Smooth muscle cell (in vitro differentiated cells): Measurements from ENCODE around the gene MYL6. TPM values are rescaled to one million over a fixed set of nuclear protein-coding genes. Genes with fewer than 3 reads are reported as not detected.
A peak's percentile ranks its signal among the peaks of the same experiment; 100 is the strongest.

Experiments used
- DNase-seq: peaks from one replicate; lab custom pipeline; 2025; ENCODE audit not compliant: unreplicated experiment; lab: John Stamatoyannopoulos, UW
- H2AFZ ChIP-seq: fragments of 200-600 bp; sonication (generic); 2 replicates; pipeline ENCODE4 v1.6.0; 2016; ENCODE audit warnings: antibody characterized with exemption, low read depth, mild to moderate bottlenecking
- H3F3A ChIP-seq: fragments of 200-600 bp; sonication (generic); 2 replicates; pipeline ENCODE4 v1.6.0; 2017; ENCODE audit warnings: antibody characterized with exemption, low read depth
- H3K27ac ChIP-seq: fragments of 200-600 bp; sonication (generic); 2 replicates; pipeline ENCODE4 v1.5.1; 2016; ENCODE audit warnings: low read depth, mild to moderate bottlenecking
- H3K27me3 ChIP-seq: fragments of 200-600 bp; sonication (generic); 2 replicates; pipeline ENCODE4 v1.6.1; 2016; ENCODE audit warnings: low read depth, mild to moderate bottlenecking
- H3K36me3 ChIP-seq: fragments of 200-600 bp; sonication (generic); 2 replicates; pipeline ENCODE4 v1.5.1; 2016; ENCODE audit warnings: low read depth
- H3K4me1 ChIP-seq: fragments of 200-600 bp; sonication (generic); 2 replicates; pipeline ENCODE4 v1.5.1; 2016; ENCODE audit warnings: low read depth
- H3K4me2 ChIP-seq: fragments of 200-600 bp; sonication (generic); 2 replicates; pipeline ENCODE4 v1.6.0; 2016; ENCODE audit warnings: mild to moderate bottlenecking
- H3K4me3 ChIP-seq: fragments of 200-600 bp; sonication (generic); 2 replicates; pipeline ENCODE4 v1.5.1; 2016; ENCODE audit warnings: mild to moderate bottlenecking
- H3K79me2 ChIP-seq: fragments of 200-600 bp; sonication (generic); 2 replicates; pipeline ENCODE4 v1.6.0; 2016; ENCODE audit warnings: low read depth, mild to moderate bottlenecking
- H3K9ac ChIP-seq: fragments of 200-600 bp; sonication (generic); 2 replicates; pipeline ENCODE4 v1.6.0; 2016; ENCODE audit warnings: low read depth
- H3K9me3 ChIP-seq: fragments of 200-600 bp; sonication (generic); replicated peaks from 2 replicates; pipeline ENCODE4 v1.5.1; 2016; ENCODE audit warnings: low read depth
- H4K20me1 ChIP-seq: fragments of 200-600 bp; sonication (generic); 2 replicates; pipeline ENCODE4 v1.6.0; 2016; ENCODE audit warnings: low read depth
- WGBS: methylation state at CpG from one replicate; pipeline ENCODE4 v1.1.7; 2016; ENCODE audit warnings: low lambda C conversion rate; 5-methylcytosine and 5-hydroxymethylcytosine counted together
- polyA plus RNA-seq: library from polyadenylated mRNA; unstranded; fragments of >200 nt; fragmentation: Nextera tagmentation; extraction: Ambion mirVana; gene quantifications from 2 replicates; pipeline ENCODE4 v1.2.1, GENCODE V29; 2016
- total RNA-seq: library from RNA; depleted of rRNA; stranded (reverse); fragments of >200 nt; gene quantifications from 2 replicates; pipeline ENCODE4 v1.2.3, GENCODE V29; 2014
- TF ChIP-seq, protein P1 (sequence below): fragments of 200-600 bp; sonication (generic); IDR thresholded peaks from 2 replicates; pipeline ENCODE4 v1.5.1; 2017; ENCODE audit warnings: borderline replicate concordance, mild to moderate bottlenecking, antibody characterized with exemption; ENCODE audit not compliant: insufficient read depth, poor library complexity, severe bottlenecking

MYL6 gene
- total and polyA plus RNA-seq, 2 experiments from 2014 or later, result 2,776 to 4,165 TPM

DNA sequence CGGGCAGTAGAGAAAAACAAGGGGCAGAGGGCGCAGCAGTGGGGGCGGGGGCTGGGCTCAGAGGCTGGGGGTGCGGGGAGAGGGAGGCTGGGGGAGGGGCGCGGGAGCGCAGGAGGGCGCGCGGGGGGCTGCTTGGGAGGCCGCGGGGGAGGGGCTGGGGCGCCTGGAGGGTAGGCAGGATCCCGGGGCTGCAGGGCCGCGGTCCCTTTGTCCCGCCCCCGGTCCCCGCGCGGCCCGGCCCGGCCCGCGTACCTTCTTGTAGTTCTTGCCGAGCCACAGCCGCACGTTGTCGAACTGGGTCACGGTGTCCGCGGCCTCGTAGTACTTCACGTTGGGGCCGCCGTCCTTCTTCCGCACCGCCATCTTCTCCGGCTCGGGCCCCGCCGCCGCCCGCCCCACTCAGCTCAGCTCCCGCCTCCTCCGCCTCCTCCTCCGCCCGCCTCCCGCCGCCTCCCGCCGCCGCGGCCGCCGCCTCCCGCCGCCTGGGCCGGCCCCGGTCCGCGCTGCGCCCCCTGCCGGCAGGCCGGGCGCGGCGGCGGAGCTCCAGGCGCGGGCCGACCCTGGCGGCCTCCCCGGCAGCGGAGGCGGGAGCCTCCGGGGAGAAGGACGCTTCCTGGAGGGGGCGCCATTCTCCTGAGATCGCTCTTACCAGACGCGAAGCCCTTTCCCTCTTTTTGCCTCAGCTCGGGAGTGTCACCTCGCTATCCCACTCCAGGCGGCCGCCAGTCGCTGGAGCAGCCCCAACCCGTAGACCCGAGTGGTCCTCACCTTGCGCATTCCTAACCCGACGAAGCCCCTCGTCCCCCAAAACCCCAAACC, 31.1 kb downstream of the MYL6 start, which contains the start of gene SMARCC2:
Gene SMARCC2, minus strand, starts transcription at position 385 of the 819 bp plus-strand sequence. Its CDS starts 22 bp downstream, at position 363.
- H3K27me3 ChIP-seq, result no peaks in the 10 kb centered on the region
- peak within 1 kb of the TSS; percentile 82 for H3K9ac ChIP-seq
- peak within 1 kb of the TSS; percentile 92 for H3K4me3 ChIP-seq
- WGBS, result 0% methylated on average over 26 of the region's 93 CpGs
- H3K4me1 ChIP-seq, result peaks cover 7% of the 10 kb centered on the region
- no peaks in the 10 kb centered on the region for H3K9me3 ChIP-seq
- peak within 1 kb of the TSS; percentile 96 for H2AFZ ChIP-seq
- DNase-seq, result peak; percentile 72
- TF ChIP-seq, protein P1, sequence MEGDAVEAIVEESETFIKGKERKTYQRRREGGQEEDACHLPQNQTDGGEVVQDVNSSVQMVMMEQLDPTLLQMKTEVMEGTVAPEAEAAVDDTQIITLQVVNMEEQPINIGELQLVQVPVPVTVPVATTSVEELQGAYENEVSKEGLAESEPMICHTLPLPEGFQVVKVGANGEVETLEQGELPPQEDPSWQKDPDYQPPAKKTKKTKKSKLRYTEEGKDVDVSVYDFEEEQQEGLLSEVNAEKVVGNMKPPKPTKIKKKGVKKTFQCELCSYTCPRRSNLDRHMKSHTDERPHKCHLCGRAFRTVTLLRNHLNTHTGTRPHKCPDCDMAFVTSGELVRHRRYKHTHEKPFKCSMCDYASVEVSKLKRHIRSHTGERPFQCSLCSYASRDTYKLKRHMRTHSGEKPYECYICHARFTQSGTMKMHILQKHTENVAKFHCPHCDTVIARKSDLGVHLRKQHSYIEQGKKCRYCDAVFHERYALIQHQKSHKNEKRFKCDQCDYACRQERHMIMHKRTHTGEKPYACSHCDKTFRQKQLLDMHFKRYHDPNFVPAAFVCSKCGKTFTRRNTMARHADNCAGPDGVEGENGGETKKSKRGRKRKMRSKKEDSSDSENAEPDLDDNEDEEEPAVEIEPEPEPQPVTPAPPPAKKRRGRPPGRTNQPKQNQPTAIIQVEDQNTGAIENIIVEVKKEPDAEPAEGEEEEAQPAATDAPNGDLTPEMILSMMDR, result peak; percentile 78
- H3K27ac ChIP-seq, result peak within 1 kb of the TSS; percentile 75
- H3F3A ChIP-seq, result peaks cover 3% of the 10 kb centered on the region
- H3K79me2 ChIP-seq, result peaks cover 31% of the 10 kb centered on the region
- H3K4me2 ChIP-seq, result peak within 1 kb of the TSS; percentile 97
- peaks cover 6% of the 10 kb centered on the region for H3K36me3 ChIP-seq
- peaks cover 20% of the 10 kb centered on the region for H4K20me1 ChIP-seq

DNA sequence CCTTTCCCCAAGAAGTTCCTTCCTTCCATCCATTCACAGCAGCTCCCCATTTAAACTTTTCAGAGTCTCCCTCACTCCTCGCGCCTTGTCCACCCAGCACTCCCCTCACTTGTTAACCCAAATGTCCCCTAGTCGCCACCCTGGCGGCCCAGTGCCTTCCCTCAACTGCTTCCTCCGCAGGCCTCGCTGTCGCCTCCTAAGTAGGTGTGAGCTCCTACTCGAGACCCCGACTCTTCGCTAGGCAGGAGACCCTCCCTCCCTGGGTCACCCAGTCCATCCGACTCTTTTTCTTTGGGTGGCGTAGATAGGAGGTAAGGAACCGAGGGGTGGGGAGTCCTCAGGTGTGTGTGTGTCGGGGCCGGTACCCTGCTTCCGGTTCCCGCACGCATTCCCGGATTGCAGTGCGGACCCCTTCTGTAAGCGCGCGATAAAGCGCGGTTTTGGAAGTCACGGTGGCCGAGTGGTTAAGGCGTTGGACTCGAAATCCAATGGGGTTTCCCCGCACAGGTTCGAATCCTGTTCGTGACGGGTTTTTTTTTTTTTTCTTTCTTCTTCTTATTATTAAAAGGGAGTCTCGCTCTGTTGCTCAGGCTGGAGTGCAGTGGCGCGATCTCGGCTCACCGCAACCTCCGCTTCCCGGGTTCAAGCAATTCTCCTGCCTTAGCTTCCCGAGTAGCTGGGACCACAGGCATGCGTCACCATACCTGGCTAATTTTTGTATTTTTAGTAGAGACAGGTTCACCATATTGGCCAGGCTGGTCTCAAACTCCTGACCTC, 31.9 kb downstream of the MYL6 start:
- Histone ChIP-seq H3K36me3 (no peaks in the 10 kb centered on the region), H3K79me2 (peaks cover 31% of the 10 kb centered on the region), H3K9me3 (no peaks in the 10 kb centered on the region), H3F3A (peaks cover 3% of the 10 kb centered on the region), H3K4me3 (peak overlapping the region; percentile 92), H3K9ac (peak overlapping the region; percentile 77), H2AFZ (peak overlapping the region; percentile 96), H3K27me3 (no peaks in the 10 kb centered on the region), H3K27ac (peak overlapping the region; percentile 75), H4K20me1 (peaks cover 20% of the 10 kb centered on the region), H3K4me1 (peaks cover 7% of the 10 kb centered on the region), H3K4me2 (peak overlapping the region; percentile 97)
- 2% methylated on average over 42 of the region's 42 CpGs for WGBS
- peak; percentile 69 for DNase-seq
- TF ChIP-seq, protein P1, result no peak

DNA sequence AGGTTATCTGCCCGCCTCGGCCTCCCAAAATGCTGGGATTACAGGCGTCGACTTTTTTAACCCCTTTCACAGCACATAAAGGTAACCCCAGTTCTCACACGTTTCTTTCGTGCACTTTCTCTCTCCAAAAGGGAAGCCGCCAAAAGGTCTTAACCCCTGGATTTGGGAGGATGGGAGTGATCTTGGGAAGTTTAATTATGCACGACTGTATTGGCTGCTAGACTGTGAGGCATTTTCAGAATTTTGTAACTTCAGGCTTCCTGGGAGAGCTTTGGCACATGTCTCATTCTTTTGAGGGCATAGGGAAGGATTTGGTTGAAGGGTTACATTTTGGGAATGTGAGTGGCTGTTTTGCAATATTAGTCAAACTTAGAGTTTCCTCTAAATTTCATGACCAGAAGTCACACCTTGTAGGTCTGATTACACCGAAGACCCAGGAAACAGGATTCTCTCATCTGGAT, 32.6 kb downstream of the MYL6 start:
- 30% methylated on average over 9 of the region's 9 CpGs for WGBS
- peaks cover 30% of the 10 kb centered on the region for H3K79me2 ChIP-seq
- H3K9me3 ChIP-seq, result no peaks in the 10 kb centered on the region

More for the DNA sequence above, 32.6 kb downstream of the MYL6 start:
- Histone ChIP-seq H3K9ac (no peak overlapping the region), H3K4me3 (peak overlapping the region; percentile 92), H3K36me3 (no peaks in the 10 kb centered on the region), H3K4me2 (peak overlapping the region; percentile 97), H2AFZ (no peak overlapping the region), H3K27me3 (no peaks in the 10 kb centered on the region), H4K20me1 (peaks cover 20% of the 10 kb centered on the region), H3F3A (peaks cover 3% of the 10 kb centered on the region), H3K27ac (peak overlapping the region; percentile 5), H3K4me1 (peaks cover 7% of the 10 kb centered on the region)
- TF ChIP-seq, protein P1, result no peak
- no peak for DNase-seq
